DMS 273 (cell line): Measurements from ENCODE around the gene VPS37B.
"Not testable (repeated sequence)": the region's sequence is repeated elsewhere in the genome, so short reads cannot be mapped to it uniquely, and the experiment has no call there.

ENCODE experiments used
- DNase-seq: peaks from one replicate; lab custom pipeline; 2025; ENCODE audit not compliant: unreplicated experiment; lab: John Stamatoyannopoulos, UW

Gene VPS37B

GRCh38 chr12:122895704-122896636 is at the start of gene VPS37B:
VPS37B (minus strand) TSS chr12:122896124; CDS start chr12:122896062, 62 bp downstream.
- DNase-seq: peak; percentile 79

GRCh38 chr12:122944605-122945592 is 49.0 kb upstream of the VPS37B start:
- DNase-seq: peak; percentile 45

GRCh38 chr12:122943196-122943595 is 47.3 kb upstream of the VPS37B start:
- no peak for DNase-seq

GRCh38 chr12:122942637-122943036 is 46.7 kb upstream of the VPS37B start:
- DNase-seq: peak; percentile 13

GRCh38 chr12:122941351-122941750 is 45.4 kb upstream of the VPS37B start:
- DNase-seq: not testable (repeated sequence)

- no peak for DNase-seq
These were observed 43.2 kb upstream of the VPS37B start for GRCh38 chr12:122939125-122939524.

- no peak for DNase-seq
These were observed 41.7 kb upstream of the VPS37B start for GRCh38 chr12:122937622-122938091.

GRCh38 chr12:122935318-122935717 is 39.4 kb upstream of the VPS37B start:
- no peak for DNase-seq

GRCh38 chr12:122934722-122935121 is 38.8 kb upstream of the VPS37B start:
- DNase-seq: no peak

GRCh38 chr12:122932207-122932606 is 36.3 kb upstream of the VPS37B start:
- no peak for DNase-seq

GRCh38 chr12:122929812-122930211 is 33.9 kb upstream of the VPS37B start:
- DNase-seq: peak; percentile 49

GRCh38 chr12:122929148-122929538 is 33.2 kb upstream of the VPS37B start:
- DNase-seq: no peak

- no peak for DNase-seq
These were observed 32.7 kb upstream of the VPS37B start for GRCh38 chr12:122928404-122929147.

- no peak for DNase-seq
These were observed 32.0 kb upstream of the VPS37B start for GRCh38 chr12:122927756-122928403.

- DNase-seq: no peak
These were observed 26.0 kb upstream of the VPS37B start for GRCh38 chr12:122921917-122922316.

GRCh38 chr12:122920687-122921086 is 24.8 kb upstream of the VPS37B start:
- no peak for DNase-seq

GRCh38 chr12:122918827-122919226 is 22.9 kb upstream of the VPS37B start:
- DNase-seq: no peak

- DNase-seq: no peak
These were observed 21.7 kb upstream of the VPS37B start for GRCh38 chr12:122917507-122918121.

- peak; percentile 73 for DNase-seq
These were observed 13.7 kb upstream of the VPS37B start for GRCh38 chr12:122909442-122910288.
